NCI-H82 treated with DMSO at 0.1 percent for 48 hours (cell line): ENCODE results near the gene CATSPER4.
"Not testable (repeated sequence)": the region's sequence is repeated elsewhere in the genome, so short reads cannot be mapped to it uniquely, and the experiment has no call there.

ENCODE experiments used
- DNase-seq: peaks from one replicate; lab custom pipeline; 2025; ENCODE audit not compliant: unreplicated experiment; lab: John Stamatoyannopoulos, UW

Gene CATSPER4

DNA sequence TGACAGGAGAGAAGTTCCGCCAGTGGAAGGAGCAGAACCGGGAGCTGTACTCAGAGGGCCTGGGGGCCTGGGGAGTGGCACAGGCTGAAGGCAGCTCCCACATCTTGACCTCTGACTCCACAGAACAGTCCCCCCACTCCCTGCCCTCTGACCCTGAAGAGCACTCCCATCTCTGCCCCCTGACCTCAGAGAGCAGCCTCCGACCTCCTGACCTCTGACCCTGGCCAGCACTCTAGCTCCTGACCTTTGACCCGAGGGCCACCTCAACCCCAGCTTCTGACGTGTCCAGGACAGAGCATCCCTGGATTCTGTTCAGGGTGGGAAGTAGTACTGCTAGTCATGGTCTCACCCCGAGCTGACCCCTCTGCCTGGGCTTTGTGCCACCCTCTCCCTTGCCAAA is 1.1 kb upstream of the CATSPER4 start:
- no peak for DNase-seq

DNA sequence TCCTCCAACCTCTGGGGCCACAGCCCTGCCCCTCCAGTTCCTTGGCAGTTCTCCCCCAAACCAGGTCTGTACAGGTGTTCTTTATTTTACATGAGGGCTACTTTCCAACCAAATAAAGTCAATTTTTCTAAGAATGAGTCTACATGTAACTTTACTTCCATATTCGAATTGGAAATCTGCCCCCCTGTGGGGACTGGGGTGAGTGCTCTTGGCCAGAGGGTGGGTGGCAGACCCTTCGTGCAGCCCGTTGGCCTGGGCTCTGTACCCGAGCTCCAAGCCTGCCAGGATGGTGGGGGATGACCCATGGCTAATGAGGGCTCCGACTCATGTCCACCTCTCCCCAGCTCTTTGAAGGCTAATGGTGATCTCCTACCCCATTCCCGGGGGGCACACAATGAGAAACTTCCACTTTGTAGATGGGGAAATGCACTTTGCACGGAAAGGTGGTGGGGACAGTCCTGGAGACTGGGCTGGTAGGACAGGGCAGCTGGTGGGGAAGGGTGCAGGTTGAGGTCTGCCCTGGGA is 589 bp upstream of the CATSPER4 start:
- no peak for DNase-seq

DNA sequence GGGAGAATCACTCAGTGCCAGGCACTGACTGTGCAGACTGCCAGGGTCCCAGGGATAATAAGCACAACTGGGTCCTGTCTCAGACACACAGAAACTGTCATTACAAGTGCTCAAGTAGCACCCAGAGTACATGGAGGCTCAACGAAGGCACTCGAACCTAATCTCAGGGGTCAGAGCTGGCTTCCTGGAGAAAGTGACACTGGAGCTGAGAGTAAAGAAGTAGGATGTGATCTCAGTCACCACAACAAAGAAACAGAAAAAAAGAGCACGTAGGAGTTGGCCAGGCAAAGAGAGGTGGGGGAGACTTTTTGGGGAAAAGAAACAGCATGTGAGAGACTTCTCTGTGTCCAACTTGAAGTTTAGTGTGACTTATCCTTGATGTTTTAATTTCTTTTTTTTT is 1.3 kb downstream of the CATSPER4 start:
- DNase-seq = no peak

DNA sequence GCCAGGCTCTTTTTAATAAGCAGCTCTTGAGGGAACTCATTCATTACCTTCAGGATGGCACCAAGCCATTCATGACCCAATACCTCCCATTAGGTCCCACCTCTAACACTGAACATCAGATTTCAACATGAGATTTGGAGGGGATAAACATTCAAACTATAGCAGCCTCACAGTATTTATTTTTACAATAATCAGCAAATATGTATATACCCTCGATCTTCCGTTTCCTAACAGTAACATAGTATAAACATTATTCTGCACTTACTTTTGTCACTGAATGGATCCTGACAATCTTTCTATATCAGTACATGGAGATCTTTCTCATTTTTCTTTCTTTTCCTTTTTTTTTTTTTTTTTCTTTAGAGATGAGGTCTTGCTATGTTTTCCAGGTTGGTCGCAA is 5.4 kb downstream of the CATSPER4 start:
- DNase-seq = no peak

DNA sequence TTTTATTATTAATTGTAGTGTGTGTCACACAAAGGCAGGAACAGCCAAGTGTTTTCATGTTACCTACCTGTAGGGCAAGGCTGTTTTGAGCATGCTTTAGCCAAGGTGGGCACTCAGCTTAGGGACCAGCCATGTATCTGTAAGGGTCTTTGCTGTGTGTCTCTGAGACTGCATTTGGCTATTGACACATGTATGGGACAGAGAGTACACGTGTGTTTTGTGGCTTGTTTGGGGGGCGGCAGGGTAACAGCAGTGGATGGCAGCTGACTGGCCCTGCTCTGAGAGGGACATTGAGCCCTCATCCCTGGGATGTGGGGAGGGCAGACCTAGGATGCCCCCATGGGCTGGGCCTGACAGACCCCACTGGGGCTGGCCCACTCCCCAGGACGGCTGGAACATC is 6.9 kb downstream of the CATSPER4 start:
- DNase-seq = no peak

DNA sequence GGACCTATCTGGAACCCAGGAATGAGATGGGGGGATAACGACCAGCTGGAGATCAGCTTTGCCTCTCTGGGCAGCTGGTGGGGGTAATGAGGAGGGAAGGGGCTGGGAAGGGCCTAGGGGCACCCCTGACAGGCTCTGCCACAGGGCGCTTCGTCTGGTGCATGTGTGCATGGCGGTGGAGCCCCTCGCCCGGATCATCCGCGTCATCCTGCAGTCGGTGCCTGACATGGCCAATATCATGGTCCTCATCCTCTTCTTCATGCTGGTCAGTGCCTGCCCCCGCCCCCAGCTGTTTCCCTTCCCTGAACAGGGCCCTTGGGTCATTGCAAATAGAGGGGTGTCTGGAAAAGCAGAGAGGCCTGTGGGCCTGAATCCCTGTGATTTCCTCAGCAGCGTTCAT is 7.4 kb downstream of the CATSPER4 start:
- no peak for DNase-seq

DNA sequence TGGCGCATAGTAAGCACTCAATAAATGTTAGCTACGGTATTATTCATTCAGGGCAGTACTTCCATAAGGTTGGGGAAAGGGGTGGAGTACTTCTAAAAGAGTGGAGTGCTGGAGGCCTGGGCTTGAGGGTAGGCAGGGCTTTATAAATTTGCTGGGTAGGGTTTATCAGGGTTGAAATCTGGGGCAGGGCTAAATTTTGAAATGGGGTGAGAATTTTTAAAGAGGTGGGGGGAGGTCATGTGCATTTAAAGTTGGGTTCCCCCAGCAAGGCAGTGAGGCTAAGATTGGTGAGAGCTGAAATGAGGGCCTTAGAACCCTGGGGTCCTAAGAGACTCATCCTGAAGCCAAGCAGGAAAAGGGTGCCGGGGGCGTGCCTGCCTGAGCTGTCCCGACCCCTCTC is 10.0 kb downstream of the CATSPER4 start:
- DNase-seq = no peak

DNA sequence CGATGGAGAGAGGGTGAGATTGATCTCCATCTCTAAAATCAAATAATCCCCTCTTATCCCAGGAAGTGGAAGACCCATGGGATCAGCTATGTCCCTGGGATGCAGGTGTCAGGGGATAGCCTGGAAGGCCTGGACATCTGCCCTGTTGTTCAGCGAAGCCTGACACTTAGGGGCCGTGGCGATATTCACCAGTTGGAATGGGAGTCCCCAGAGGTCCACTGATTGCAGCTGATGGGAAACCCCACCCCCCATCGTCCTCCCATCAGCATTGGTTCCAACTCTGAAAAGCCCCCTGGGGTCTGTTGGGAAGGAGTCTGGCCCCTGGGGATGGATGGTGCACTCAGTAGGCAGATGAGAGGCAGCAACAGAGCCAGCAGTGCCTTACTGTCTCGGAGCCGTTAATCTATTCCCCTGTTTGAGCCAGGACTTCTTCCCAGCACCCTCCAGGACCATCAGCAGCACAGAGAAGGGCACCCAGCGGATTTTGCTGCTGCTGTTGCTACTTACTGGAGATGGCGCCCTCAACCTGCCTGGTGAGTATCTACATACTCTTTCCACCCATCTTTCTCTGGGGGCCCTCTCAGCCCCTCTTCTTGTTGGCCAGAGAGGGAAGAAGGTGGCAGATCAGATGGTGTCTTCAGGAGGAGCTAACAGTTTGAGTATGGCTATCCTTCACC is 13.4 kb downstream of the CATSPER4 start:
- no peak for DNase-seq

DNA sequence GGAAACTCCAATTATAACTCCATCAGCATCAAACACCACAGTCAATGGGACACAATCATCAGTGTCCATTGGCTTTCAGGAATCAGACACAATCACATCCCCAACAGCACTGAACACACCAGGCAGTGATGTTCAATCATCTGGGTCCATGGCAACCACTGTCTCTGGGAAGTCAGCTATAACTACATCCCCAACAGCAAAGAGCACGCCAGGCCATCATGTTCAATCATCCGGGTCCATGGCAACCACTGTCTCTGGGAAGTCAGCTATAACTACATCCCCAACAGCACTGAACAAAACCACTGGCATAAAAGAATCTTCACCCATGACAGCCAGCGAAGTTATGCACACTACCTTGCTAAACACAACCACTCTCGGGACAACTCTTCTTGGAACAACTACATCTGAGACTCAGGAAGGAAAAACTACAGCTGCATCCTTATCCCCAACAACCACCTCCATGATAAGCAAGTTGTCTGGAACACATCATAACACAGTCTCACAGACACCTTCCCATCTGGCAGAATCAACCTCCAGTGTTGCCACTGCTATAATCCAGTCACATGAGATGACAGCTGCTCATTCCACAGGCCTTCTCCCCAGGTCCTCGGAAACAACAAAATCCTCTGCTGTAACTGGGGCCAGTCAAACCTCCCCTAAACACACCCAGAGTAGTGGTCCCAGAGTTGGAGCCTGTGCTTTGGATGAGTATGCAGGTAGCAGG is 19.9 kb downstream of the CATSPER4 start:
- DNase-seq = peak; percentile 8

DNA sequence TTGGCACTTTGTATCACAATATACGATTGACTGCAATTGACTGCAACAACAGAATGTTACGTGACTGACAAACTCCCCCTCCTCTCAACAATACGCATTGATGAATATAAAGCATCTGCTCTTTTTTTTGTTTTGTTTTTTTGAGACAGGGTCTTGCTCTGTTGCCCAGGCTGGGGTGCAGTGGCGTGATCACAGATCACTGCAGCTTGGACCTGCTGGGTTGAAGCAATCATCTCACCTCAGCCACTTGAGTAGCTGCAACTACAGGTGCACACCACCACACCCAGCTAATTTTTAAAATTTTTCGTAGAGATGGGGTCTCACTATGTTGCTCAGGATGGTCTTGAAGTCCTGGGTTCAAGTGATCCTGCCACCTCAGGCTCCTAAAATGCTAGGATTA is 22.3 kb downstream of the CATSPER4 start:
- no peak for DNase-seq

DNA sequence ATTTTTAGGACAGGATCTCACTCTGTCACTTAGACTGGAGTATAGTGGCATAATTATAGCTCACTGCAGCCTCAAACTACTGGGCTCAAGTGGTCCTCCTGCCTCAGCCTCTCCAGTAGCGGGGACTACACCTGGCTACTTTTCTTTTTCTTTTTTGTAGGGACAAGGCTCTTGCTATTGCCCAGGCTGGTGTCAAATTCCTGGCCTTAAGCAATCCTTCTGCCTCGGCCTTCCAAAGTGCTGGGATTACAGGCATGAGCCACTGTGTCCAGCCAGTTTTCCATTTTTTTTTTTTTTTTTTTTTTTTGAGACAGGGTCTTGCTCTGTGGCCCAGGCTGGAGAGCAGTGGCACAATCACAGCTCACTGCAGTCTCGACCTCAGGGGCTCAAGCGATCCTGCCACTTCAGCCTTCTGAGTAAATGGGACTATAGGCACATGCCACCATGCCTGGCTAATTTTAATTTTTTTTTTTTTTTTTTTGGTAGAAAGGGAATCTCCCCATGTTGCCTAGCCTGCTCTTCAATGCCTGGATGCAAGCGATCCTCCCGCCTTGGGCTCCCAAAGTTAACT is 23.0 kb downstream of the CATSPER4 start:
- no peak for DNase-seq

DNA sequence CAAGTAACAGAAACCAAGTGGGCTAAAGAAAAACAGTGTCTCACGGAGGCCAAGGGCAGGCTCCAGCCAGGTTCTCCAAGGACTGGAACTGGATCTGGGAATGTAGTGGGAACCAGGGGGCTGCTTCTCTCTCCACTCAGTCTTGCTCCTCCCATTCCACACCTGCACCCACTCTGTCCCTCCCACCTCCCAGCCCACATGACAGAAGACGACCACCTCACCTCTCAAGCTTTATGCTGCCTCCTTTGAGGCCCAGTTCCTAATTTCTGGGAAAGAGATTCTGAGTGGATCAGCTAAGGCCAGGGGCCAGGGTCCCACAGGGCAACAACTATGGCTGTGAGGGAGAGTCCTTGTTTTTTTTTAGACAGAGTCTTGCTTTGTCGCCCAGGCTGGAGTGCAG is 24.8 kb downstream of the CATSPER4 start:
- no peak for DNase-seq

DNA sequence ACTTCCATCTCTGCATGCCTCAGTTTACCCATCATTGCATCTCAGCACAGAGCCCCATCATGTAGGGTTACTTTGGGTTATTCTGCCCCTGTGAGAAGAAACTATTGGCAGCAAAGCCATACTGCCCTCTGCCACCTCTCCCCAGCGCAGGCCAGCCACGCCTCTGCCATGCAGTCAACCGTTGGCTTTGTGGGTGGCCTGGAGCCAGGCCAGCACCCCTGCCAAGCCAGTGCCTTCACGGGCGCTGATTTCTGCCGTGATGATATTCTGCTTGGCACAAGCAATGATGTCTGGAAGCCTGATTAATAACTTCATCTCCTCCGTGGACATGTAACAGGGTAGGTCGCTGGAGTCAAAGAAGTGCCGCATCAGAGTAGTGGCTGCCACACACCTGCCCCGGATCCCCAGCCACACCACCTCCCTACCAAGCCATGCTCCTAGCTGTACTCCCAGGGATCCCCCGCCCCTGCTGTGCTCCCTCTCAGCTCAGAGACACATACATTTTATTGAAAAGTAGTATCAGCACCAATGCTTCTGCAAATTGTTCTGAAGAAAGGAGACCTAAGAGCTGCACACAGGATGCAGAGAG is 28.6 kb downstream of the CATSPER4 start:
- DNase-seq = no peak

DNA sequence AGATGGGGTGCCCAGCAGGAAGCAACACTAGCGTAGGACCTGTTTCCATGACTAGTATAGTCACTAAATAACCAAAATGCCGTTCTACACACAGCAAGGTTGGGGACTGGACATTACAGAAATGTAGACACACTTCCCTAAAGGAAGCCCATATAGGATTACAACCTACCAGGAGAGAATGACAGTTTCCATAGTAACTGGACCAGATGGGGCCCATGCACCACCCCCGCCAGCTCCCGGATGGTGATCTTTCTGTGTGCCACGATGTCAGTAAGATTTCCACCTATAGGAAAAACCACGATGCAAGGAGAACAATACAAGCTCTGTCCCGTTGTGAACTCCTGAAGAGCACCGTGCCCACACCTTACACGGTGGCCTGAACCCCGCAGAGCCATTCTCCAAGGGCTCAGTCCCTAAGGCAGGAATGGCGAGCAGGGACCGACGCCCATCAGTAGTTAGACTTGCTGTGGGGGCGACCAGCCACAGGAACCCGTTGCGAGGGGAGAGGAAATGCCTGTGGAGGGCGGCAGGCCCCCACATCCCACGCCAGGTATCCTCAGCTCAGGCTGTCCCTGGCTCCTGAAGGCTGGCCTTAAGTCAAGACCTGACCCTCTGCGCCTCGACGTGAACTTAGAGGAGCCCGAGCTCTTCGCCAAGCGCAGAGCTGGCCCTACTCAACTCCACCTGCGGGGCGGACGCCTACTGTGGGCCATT is 30.0 kb downstream of the CATSPER4 start:
- no peak for DNase-seq

DNA sequence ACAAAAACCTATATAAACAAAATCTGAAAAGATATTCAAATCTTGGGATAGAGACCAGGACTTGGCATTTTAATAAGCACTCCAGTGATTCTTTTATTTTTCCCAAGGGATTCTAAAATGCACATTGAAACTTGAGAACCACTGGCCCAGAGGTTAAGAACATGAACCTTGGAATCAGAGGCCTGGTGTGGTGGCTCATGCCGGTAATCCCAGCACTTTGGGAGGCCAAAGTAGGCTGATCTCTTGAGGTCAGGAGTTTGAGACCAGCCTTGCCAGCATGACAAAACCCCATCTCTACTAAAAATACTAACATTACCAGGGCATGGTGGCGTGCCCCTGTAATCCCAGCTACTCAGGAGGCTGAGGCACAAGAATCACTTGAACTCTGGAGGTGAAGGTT is 30.7 kb downstream of the CATSPER4 start:
- no peak for DNase-seq

DNA sequence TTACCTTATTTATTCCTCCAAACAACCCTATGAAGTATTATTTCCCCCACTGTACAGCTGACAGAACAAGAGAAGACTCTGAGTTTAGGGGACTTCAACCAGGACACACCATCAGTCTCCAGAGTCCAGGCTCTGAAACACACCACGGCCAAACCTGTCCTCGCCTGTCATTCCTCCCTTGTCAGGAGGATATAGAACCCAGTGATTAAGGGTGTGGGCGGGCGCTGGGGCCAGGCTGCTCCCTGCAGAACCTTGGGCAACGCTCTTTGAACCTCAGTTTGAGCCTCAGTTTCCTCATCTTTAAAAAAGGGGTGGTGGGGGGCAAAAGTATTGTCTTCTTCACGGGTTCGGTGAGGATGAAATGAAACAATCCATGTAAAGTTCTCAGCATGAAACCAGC is 34.2 kb downstream of the CATSPER4 start:
- no peak for DNase-seq

DNA sequence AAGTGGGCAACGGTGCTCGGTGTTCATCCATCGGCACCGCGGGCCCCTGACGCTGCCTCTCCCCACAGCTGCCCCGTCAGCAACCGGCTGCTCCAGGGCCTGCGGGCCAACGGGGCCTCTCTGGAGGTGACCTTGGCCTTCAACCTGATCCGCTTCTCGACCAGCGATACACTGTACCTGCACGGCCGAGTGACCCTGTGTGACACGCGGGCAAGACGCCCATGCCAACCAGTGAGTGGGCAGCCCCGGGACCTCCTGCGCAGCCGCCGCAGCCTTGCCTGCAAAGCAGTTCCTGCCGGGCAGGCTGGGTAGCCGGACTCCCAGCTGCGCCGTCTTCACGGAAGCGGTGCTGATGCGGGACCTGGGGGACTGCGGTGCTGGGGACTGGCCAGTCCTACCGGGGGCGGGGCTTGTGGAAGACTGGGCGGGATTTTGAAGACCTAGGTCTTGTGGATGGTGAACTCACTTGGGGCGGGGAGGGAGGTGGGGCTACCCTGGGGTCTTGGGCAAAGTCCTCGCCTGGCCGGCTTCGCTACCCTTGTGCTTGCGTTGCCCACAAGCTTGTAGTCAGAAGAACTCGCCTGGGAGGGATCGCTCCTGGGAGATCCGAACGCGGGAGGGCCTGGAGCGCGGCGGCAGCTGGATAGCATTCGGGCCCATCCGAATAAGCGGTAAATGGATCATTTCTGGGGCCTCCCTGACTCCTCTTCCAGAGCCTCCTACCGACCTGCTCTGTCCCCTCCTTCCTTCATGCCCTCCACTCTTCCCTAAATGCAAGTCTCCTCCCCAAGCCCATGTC is 34.8 kb downstream of the CATSPER4 start:
- no peak for DNase-seq

DNA sequence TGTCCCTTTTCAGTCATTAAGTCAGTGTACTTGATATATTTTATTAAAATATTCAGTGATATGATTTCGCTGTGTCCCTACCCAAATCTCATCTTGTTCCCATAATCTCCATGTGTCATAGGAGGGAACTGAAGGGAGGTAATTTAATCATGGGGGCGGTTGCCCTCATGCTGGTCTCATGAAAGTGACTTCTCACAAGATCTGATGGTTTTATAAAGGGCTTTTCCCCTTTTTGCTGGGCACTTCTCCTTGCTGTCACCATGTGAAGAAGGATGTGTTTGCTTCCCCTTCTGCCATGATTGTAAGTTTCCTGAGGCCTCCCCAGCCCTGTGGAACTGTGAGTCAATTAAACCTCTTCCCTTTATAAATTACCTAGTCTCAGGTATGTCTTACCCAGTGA is 40.3 kb downstream of the CATSPER4 start:
- DNase-seq = not testable (repeated sequence)

DNA sequence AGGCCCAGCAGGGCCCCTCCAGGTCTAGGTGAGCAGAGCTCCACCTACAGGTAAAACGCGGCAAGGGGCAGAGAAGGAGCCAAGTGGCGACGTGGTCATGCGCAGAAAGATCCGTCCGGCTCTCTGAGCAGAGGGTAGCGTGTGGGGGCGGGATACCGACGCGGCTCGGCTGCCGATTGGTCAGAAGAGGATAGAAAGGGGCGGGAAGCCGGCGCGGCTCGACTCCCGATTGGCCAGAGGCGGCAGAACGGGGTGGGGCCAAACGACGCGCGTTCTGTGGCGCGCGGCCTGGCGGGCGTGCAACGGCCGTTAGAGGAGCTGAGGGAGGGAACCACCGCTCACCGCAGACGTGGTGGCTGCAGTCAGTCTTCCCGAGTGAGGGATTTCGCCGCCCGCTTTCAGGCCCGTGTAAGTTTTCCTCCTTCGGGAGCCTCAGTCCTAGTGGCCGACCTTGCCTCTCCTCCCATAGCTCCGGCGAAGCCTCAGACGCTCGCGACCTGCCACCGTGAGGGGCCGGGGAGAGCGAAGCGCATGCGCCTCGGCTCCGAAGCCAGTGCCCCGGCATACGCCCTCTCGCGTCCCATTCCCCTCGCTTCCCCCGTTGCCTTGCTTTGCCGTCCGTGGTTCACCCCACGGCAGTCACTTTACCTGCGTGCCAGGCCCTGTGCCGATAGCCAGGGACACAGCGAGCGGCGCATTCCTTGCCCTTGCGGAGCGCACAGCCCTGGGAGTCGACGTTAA is 43.7 kb downstream of the CATSPER4 start, which contains the start of gene CEP85:
CEP85 (plus strand) TSS at position 298 of the 741 bp plus-strand sequence. CDS start 5,584 bp downstream, outside the sequence.
- DNase-seq = peak; percentile 96
